ENCODE data around the gene FAXDC2. TPM values are rescaled to one million over a fixed set of nuclear protein-coding genes. Genes with fewer than 3 reads are reported as not detected.

FAXDC2 gene
- total and polyA plus RNA-seq, 2 of the 8 experiments (the other 6 are each of a cell fraction or from before 2014, with no cell fraction given) = 3.7 to 5.9 TPM

DNA sequence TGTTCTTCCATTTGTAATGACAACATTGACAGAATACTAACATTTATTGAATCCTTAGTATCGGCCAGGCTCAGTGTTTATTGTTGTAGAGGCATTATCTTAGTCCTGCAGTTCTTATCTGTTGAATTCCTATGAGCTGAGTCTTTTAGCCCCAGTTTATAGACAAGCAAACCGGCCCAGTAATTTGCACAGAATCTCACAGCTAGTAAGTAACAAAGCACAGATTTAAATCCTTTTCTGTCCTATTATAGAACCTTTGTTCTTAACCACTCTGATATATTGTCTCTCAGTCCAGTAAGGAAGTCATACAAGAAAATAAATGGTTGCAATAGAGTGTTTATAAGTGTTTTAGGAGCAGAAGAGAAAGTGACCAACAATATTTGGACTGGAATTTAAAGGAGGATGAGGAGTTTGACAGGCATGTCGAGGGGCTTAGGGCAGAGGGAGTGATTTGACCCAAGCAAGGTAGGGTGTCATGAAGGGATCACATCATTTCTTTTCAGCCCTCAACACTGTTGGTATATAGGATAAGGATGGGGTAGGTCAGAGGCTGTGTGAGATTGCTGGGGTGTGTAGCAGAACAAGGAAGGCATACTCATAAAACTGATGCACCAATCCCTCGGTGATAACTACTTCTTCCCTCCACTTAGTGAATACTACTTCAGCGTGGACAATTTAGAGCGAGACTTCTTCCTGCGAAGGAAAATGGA is 55.7 kb downstream of the FAXDC2 start:
- H2AFZ ChIP-seq (ENCODE audit: low read length) = no peak overlapping the region
- no peak overlapping the region for H3K9ac ChIP-seq (replicated peaks in 1 of 4; ENCODE audit: extremely low read depth in 1 of 4, low read depth in 3 of 4, low read length in 3 of 4)
- H3K9me3 ChIP-seq (ENCODE audit: insufficient read depth in 2 of 2, low read depth in 1 of 2, low read length in 1 of 2) = no peaks in the 10 kb centered on the region
- ChIA-PET CTCF (ENCODE audit: partially characterized antibody) (interaction anchor here (0.9 to 6.8 kb wide), 6 partner anchors 8 to 144 kb away, joined by 3 to 46 read pairs (median 3); no protein-coding TSS in a partner anchor), POLR2A (ENCODE audit: partially characterized antibody) (no interaction called here)
- no peak overlapping the region for H3K27ac ChIP-seq (ENCODE audit: low read depth, low read length)
- no peak for FAIRE-seq
- no peak overlapping the region for H3K4me2 ChIP-seq (ENCODE audit: insufficient read depth in 1 of 2, low read depth in 2 of 2, low read length in 2 of 2)
- H3K14ac ChIP-seq (ENCODE audit: insufficient read length) = no peak overlapping the region
- no peaks in the 10 kb centered on the region for H3K4me1 ChIP-seq (replicated peaks in 1 of 4; ENCODE audit: control insufficient read depth in 3 of 4, insufficient read depth in 4 of 4, low read length in 3 of 4)
- no peak overlapping the region for H2BK5ac ChIP-seq (ENCODE audit: low read depth, low read length)
- 93% methylated on average over 7 of the region's 7 CpGs; no CpG with 5 or more reads in 1 of the 2 experiments for WGBS, 2 experiments (ENCODE audit: extremely low coverage in 1 of 2, insufficient coverage in 1 of 2, insufficient read length in 1 of 2, insufficient replicate concordance in 2 of 2, low coverage in 1 of 2, low lambda C conversion rate in 2 of 2, missing lambda C conversion rate in 1 of 2)
- no peak overlapping the region for H3K4me3 ChIP-seq (ENCODE audit: extremely low read depth in 1 of 4, insufficient read depth in 2 of 4, low read depth in 3 of 4, low read length in 4 of 4)
- H3K23me2 ChIP-seq (ENCODE audit: low read depth, low read length) = no peaks in the 10 kb centered on the region
- no peak overlapping the region for H4K91ac ChIP-seq (replicated peaks; ENCODE audit: insufficient read length, low read length)
- H2BK12ac ChIP-seq (ENCODE audit: low read depth, low read length) = no peak overlapping the region
- peaks cover 2% of the 10 kb centered on the region; the same call in 1 of the 2 replicates for H3K79me1 ChIP-seq (ENCODE audit: low read depth, low read length)
- peaks cover 41 to 90% (median 76%) of the 10 kb centered on the region in 4 experiments for H3K36me3 ChIP-seq (ENCODE audit: control insufficient read depth in 2 of 4, insufficient read depth in 4 of 4, low read length in 3 of 4)
- H2BK20ac ChIP-seq (ENCODE audit: low read length) = no peak overlapping the region
- H2AK5ac ChIP-seq (ENCODE audit: low read depth, low read length) = no peak overlapping the region
- no peak overlapping the region for H3K56ac ChIP-seq (replicated peaks; ENCODE audit: insufficient read length, low read depth, low read length)
- peaks cover 2 to 68% of the 10 kb centered on the region in 2 experiments; a peak in 3 of 4 replicates for H3K79me2 ChIP-seq (ENCODE audit: control insufficient read depth in 1 of 2, insufficient read depth in 2 of 2, low read length in 2 of 2)
- DNase-seq (ENCODE audit: low read depth in 1 of 2, low spot score in 2 of 2) = no peak
- H3K4ac ChIP-seq (replicated peaks; ENCODE audit: insufficient read length, low read depth, low read length) = no peak overlapping the region
- no peaks in the 10 kb centered on the region for H3K27me3 ChIP-seq (replicated peaks in 1 of 4; ENCODE audit: control insufficient read depth in 3 of 4, extremely low read depth in 1 of 4, insufficient read depth in 3 of 4, low read length in 3 of 4)
- peaks cover 19 to 23% of the 10 kb centered on the region in 2 experiments for H4K20me1 ChIP-seq (replicated peaks in 1 of 2; ENCODE audit: control insufficient read depth in 1 of 2, insufficient read depth in 2 of 2, low read length in 2 of 2)
- no peak overlapping the region for H3K23ac ChIP-seq (ENCODE audit: insufficient read length)
- H4K5ac ChIP-seq (ENCODE audit: insufficient read length, low read depth, low read length) = no peak overlapping the region
- no peak overlapping the region for H2BK15ac ChIP-seq (ENCODE audit: low read length)
- no peak overlapping the region for H2BK120ac ChIP-seq (replicated peaks; ENCODE audit: low read depth, low read length)
- no peak overlapping the region for H4K8ac ChIP-seq (ENCODE audit: extremely low read depth, insufficient read depth, low read length)
- no peak overlapping the region for H3K18ac ChIP-seq (ENCODE audit: extremely low read depth, low read length)
- TF ChIP-seq SP1 (IDR thresholded peaks at IDR 0.05; ENCODE audit: low read depth, low read length) = no peak
